ENCODE measurements around the gene MIER2.

MIER2 gene

DNA sequence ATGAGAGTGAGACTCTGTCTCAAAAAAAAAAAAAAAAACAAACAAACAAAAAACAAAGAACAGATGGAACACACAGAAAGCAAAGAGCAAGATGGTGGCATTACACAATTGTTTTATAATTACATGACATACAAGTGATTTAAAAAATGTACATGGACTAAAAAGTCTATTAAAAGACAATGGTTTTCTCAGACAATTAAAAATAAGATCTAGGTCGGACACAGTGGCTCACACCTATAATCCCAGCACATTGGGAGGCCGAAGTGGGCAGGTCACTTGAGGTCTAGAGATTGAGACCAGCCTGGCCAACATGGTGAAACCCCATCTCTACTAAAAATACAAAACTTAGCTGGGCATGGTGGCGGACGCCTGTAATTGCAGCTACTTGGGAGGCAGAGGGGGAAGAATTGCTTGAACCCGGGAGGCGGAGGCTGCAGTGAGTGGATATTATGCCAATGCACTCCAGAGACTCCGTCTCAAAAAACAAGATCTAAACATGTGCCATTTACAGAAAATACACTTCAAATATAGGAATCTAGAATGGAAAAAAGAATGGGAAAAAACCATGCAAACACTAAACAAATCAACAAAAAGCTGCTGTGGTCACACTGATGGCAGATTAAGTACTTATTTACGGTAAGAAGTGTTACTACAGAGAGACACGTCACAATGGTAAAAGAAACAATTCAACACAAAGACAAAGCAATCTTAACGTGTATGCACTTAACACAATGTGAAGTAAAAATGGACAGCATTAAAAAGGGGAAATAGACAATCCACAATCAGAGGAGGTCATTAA lies 26.7 kb downstream of the MIER2 start:
- TF ChIP-seq, protein P1, sequence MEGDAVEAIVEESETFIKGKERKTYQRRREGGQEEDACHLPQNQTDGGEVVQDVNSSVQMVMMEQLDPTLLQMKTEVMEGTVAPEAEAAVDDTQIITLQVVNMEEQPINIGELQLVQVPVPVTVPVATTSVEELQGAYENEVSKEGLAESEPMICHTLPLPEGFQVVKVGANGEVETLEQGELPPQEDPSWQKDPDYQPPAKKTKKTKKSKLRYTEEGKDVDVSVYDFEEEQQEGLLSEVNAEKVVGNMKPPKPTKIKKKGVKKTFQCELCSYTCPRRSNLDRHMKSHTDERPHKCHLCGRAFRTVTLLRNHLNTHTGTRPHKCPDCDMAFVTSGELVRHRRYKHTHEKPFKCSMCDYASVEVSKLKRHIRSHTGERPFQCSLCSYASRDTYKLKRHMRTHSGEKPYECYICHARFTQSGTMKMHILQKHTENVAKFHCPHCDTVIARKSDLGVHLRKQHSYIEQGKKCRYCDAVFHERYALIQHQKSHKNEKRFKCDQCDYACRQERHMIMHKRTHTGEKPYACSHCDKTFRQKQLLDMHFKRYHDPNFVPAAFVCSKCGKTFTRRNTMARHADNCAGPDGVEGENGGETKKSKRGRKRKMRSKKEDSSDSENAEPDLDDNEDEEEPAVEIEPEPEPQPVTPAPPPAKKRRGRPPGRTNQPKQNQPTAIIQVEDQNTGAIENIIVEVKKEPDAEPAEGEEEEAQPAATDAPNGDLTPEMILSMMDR (conservative IDR thresholded peaks at IDR 0.05; ENCODE audit: low read length): no peak
- H3K4me3 ChIP-seq (ENCODE audit: low read length): no peak overlapping the region
- DNase-seq (ENCODE audit: low read depth): no peak

DNA sequence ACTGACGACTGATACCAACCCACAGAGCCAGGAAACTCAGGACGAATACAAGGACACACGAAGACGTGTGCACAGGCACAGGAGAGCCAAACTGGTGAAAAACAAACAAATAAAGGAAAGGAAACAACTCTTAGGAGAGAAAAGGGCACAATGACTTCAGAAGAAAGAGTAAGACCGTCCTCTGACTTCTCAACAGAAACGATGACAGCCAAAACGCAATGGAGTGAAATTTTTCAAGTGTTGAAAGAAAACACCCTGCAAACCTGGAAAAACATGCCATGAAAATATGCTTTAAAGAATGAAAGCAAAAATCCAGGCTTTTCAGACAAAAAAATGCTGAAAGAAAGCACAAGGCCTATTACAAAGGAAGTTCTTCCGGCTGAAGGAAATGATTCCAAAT lies 28.8 kb downstream of the MIER2 start:
- H3K4me3 ChIP-seq (ENCODE audit: low read length): no peak overlapping the region
- TF ChIP-seq, protein P1 (conservative IDR thresholded peaks at IDR 0.05; ENCODE audit: low read length): no peak
- no peak for DNase-seq (ENCODE audit: low read depth)

GRCh38 chr19:313988-314815 lies 30.4 kb downstream of the MIER2 start:
- no peak for DNase-seq (ENCODE audit: low read depth)
- TF ChIP-seq, protein P1 (conservative IDR thresholded peaks at IDR 0.05; ENCODE audit: low read length): no peak
- no peak overlapping the region for H3K4me3 ChIP-seq (ENCODE audit: low read length)

DNA sequence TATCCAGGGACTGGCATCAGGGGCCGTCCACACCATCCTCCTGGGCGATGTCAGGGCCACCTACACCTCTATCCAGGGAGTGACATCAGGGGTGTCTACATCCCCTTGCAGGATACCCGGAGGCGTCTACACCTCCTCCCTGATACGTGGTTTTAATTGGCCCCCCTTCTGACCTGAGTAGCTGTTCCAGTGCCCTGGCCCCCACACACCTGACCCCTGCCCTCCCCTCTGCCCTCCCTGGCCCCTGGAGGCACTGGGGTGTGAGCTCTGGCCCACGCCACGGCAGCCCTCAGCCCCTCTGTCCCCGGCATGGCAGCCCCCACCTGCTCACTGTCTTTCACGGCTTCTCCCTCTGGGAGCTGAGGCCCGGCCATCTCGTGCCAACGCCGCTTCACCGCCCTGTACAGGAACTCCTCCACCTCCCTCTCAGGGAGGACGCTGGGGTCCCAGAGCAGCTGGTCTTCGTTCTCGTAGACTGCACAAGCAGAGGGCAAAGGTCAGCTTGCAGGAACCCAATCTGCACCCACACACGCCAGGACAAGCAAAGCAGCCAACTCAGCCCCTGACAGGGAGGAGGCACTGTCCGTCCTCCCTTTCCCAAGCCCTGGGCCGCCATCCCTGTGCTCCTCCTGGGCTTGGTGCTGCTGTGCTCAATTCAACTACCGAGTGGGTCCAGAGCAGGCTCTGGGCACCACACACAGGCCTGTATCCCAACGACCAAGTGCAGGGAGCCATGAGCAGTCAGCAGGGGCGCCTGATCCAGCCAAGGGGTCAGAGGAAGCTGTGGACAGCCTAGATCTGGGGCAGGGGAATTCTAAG lies 31.2 kb downstream of the MIER2 start:
- TF ChIP-seq, protein P1 (conservative IDR thresholded peaks at IDR 0.05; ENCODE audit: low read length): no peak
- no peak overlapping the region for H3K4me3 ChIP-seq (ENCODE audit: low read length)
- no peak for DNase-seq (ENCODE audit: low read depth)

GRCh38 chr19:311813-312261 lies 32.8 kb downstream of the MIER2 start:
- no peak overlapping the region for H3K4me3 ChIP-seq (ENCODE audit: low read length)
- no peak for DNase-seq (ENCODE audit: low read depth)
- TF ChIP-seq, protein P1 (conservative IDR thresholded peaks at IDR 0.05; ENCODE audit: low read length): no peak

- H3K4me3 ChIP-seq (ENCODE audit: low read length): no peak overlapping the region
- no peak for DNase-seq (ENCODE audit: low read depth)
- TF ChIP-seq, protein P1 (conservative IDR thresholded peaks at IDR 0.05; ENCODE audit: low read length): no peak
These were observed 33.7 kb downstream of the MIER2 start for GRCh38 chr19:310781-311496.

Measured in AG10803 (cell line).